NOMO-1 treated with dmso at 0.1 percent for 144 hours (cell line): ENCODE results near the gene KLHL36.

Experiments
- DNase-seq: peaks from one replicate; lab custom pipeline; 2025; ENCODE audit not compliant: unreplicated experiment; lab: John Stamatoyannopoulos, UW

KLHL36 gene

GRCh38 chr16:84641643-84642358 is 6.5 kb upstream of the KLHL36 start:
- no peak for DNase-seq

DNA sequence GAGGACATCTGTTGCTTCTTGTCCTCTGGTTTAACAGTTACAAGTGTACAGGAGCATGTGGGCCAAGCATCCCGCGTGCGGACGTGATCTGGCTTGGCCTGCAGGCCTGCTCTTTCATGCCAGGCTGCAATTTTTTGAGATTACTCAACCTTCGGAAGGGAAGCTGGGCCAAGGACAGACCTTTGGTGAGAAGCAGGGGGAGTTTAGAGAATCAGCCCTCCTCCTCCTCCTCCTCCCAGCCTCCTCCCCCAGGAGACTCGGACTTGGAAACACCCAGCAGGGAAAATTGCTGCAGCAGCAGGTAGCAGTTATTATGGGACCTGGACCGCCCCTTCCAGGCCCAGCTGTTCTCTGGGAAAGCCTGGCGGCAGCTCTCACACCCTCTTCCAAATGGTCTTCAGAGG is 5.1 kb upstream of the KLHL36 start:
- peak; percentile 57 for DNase-seq

DNA sequence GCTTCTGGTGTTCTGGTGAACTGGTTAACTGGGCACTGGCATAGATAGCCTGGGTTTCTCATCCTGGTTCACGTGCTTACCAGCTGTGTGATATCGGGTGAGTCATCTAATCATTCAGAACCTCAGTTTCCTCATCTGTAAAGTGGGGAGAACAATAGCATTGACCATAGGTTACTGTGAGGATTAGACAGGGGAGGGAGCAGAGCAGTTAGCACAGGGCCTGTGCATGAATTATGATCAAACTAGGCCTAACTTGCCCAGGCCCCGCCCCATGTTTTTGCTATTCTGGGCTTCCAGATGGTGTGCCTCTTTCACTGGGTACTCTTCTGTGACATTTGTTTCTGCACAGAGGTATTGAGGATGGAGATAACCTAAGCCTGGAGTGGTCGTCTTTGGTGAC is 4.6 kb upstream of the KLHL36 start:
- DNase-seq = peak; percentile 31

GRCh38 chr16:84648595-84649510 is 542 bp downstream of the KLHL36 start:
- peak; percentile 14 for DNase-seq

DNA sequence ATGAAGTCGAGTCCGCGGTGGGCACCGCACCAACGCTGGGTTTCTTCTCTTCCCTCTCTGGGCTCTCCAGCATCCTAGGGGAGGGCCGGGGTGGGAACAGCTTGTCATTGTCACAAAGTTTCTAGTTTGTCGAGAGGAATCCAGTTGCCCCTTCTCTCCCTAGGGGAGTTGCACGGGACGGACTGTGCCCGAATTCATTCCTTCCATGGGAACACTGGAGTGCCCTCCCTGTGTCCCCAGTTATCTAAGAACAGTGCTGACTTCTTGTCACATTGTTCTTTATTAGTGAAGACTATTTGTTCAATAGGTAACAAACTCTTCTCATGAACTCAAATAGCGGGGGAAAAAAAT is 1.2 kb downstream of the KLHL36 start:
- no peak for DNase-seq

- DNase-seq = no peak
These were observed 2.0 kb downstream of the KLHL36 start for GRCh38 chr16:84650062-84650991.

- no peak for DNase-seq
These were observed 4.3 kb downstream of the KLHL36 start for GRCh38 chr16:84652566-84652965.

DNA sequence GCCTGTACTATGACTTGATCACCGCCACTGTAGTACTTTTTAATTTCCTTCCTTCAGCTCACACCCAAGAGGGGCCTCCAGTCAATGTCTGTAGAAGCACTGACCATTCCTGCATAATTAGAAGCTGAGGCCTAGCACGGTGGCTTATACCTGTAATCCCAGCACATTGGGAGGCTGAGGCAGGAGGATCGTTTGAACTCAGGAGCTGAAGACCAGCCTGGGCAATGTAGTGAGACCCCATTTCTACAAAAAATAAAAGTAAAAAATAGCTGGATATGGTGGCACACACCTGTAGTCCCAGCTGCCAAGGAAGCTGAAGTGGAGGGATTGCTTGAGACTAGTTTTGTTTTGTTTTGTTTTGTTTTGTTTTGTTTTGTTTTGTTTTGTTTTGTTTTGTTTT is 5.9 kb downstream of the KLHL36 start:
- DNase-seq = no peak

DNA sequence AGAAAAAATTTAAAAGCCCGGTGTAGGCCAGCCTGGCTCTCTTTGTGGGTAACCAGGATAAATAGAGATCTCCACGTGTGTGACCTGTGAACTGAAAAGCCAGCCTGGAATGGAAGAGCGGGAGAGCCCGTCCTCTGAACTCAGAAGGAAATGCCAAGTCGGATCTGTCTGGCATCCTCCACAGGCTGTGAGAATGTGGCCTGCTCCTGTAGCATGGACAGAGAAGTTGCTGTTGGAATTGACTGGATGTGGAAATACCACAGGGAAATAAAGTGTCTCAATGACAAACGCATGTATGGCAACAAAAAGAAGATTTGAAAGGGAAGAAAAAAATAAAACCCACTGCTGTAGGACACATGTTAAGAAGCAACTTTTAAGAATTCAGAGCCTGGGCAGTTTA is 6.7 kb downstream of the KLHL36 start:
- DNase-seq = no peak

- DNase-seq = no peak
These were observed 8.3 kb downstream of the KLHL36 start for GRCh38 chr16:84656649-84657048.

GRCh38 chr16:84657229-84657837 is 9.0 kb downstream of the KLHL36 start:
- DNase-seq = no peak

- DNase-seq = no peak
These were observed 10.4 kb downstream of the KLHL36 start for GRCh38 chr16:84658690-84659089.

DNA sequence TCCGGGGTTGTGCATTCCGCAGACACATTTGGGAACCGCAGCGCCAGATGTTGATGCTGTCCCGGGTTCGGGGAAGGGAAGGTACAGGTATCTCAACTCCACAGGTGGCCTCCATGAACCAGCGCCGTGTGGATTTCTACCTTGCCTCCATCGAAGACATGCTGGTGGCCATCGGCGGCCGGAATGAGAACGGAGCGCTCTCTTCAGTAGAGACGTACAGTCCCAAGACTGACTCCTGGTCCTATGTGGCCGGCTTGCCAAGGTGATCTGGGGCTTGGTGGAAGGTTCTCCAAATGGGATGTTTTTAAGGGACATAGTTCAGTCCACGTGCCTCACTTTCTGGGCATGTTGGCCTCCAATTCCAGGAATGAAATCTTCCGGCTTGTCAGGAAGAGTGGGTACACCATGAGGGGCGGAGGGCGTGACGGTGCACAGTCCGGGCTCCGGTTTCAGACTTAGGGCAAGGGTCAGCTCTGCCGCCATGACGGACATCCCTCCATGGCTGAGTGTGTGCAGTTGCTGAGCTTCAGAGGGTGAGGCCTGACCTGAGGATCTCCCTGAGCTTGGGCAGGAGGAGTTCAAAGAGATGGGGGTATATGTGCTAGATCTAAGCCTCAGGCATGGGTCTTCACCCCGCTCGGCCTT is 11.5 kb downstream of the KLHL36 start:
- no peak for DNase-seq

DNA sequence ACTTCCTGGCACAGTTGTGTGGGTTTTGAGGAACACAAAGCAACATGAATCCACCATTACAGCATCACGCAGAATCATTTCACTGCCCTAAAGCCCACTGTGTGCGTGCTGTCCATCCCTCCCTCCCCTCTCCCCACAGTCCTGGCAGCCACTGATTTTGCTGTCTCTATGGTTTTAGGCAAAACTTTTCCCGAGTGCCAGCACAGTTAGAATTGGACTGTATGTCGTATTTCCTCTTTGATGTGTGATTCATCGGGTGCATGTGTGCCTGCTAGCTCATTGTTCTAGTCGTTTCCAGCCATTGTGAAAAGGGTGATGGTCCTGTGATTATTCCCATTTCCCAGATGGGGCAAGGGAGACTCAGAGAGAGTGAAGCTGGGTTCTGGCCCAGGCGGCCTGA is 12.7 kb downstream of the KLHL36 start:
- DNase-seq = no peak

DNA sequence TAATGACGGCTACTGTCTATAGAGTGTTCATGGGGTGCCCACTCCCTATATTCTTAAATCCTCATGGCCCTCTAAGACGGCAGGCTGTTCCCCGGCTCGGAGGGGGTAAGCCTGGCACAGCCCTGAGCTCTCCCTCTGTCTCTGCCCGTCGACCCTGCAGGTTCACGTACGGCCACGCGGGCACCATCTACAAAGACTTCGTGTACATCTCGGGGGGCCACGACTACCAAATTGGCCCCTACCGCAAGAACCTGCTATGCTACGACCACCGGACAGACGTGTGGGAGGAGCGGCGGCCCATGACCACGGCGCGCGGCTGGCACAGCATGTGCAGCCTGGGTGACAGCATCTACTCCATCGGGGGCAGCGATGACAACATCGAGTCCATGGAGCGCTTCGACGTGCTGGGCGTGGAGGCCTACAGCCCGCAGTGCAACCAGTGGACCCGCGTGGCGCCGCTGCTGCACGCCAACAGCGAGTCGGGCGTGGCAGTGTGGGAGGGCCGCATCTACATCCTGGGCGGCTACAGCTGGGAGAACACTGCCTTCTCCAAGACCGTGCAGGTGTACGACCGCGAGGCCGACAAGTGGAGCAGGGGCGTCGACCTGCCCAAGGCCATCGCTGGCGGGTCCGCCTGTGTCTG is 13.2 kb downstream of the KLHL36 start:
- DNase-seq = no peak

DNA sequence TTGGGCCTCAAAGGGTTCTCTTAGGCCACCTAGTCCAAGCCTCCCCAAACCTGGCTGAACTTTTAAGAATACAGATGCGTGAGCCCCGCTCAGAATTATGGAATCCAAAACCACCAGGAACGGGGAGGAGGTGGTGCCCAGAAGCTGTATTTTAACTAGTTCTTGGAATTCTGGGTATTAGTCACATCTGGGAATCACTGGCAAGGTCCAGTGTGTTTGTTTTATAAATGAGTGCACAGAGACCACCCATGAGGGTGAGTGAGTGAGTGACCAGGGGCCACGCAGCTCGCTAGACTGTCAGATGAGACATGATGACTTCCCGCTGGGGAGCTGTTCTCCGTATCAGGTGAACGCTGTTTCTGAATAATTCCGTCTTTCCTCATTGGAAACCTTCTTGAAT is 14.2 kb downstream of the KLHL36 start:
- DNase-seq = no peak

- DNase-seq = no peak
These were observed 15.3 kb downstream of the KLHL36 start for GRCh38 chr16:84663433-84664101.

DNA sequence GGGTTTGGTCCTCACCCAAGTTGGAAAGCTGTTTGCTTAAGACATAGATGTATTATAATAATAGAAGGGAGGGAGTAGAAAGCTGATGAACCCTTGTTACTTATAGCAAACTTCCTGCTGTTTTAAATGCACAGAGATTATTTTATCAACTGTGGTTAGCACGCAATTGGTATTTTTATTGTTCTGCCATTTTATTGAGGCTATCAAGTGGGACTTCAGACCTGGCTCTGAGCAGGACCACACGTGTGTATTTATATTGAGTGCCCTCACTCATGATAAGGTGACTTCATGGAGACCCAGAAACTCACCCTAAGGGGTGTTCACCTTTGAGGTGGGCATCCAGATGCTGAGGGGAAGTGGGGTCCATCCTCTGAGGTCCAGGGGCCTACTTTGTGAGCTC is 17.0 kb downstream of the KLHL36 start:
- no peak for DNase-seq

- no peak for DNase-seq
These were observed 17.5 kb downstream of the KLHL36 start for GRCh38 chr16:84665843-84666242.
